Measurements from ENCODE around the gene PELI1.
A peak's percentile ranks its signal among the peaks of the same experiment; 100 is the strongest.

PELI1 gene

GRCh38 chr2:64162516-64162915 is 18.3 kb upstream of the PELI1 start:
- no peak for FAIRE-seq
- no peak for DNase-seq (ENCODE audit: extremely low spot score, insufficient read length, low read depth)

DNA sequence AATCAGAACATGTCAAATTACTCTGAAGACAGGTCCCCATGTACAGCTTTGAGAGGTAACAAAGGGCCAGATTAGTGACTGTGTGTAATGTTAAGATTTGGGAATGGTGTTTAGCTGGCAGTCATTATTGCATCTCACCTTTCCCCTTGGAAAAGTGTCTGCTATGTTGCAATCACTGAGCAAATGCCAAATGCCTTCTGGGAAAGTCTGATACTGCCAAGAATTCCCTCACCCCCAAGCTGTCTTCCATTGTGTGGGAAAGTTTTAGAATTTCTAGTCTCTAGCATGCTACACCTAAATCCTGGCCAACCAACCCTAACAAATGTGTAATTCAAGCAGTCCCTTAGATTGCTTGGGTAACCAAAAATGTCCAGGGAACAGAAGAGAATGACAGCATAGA is 13.6 kb upstream of the PELI1 start:
- FAIRE-seq (peak; percentile 5), DNase-seq (ENCODE audit: extremely low spot score, insufficient read length, low read depth) (no peak)

GRCh38 chr2:64153811-64154210 is 9.6 kb upstream of the PELI1 start:
- FAIRE-seq (no peak), DNase-seq (ENCODE audit: extremely low spot score, insufficient read length, low read depth) (no peak)

GRCh38 chr2:64151476-64151875 is 7.3 kb upstream of the PELI1 start:
- DNase-seq (ENCODE audit: extremely low spot score, insufficient read length, low read depth) = no peak
- FAIRE-seq = no peak

DNA sequence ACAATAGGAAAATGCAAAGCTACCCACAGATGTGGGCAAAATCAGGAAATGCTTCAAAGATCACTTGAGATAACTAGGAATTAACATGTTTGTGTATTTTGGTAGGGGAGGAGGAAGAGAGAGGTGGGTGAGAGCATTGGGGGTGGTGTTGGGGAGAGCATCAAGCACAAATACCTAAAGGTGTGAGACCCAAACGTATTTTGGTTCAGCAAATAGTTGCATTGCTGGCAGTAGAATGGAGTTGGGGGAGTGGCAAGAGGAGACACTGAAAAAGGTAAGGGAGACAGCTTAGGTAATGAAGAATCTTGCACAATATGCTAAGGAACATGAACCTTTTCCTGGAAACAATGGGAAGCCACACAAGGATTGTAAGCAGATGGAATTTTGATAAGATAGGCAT is 1.5 kb upstream of the PELI1 start:
- no peak for DNase-seq (ENCODE audit: extremely low spot score, insufficient read length, low read depth)
- no peak for FAIRE-seq

GRCh38 chr2:64145119-64145518 is 899 bp upstream of the PELI1 start:
- DNase-seq (ENCODE audit: extremely low spot score, insufficient read length, low read depth) (no peak), FAIRE-seq (no peak)

- FAIRE-seq (peak; percentile 73), DNase-seq (ENCODE audit: extremely low spot score, insufficient read length, low read depth) (no peak)
Observed at GRCh38 chr2:64143169-64144056, 807 bp downstream of the PELI1 start.

DNA sequence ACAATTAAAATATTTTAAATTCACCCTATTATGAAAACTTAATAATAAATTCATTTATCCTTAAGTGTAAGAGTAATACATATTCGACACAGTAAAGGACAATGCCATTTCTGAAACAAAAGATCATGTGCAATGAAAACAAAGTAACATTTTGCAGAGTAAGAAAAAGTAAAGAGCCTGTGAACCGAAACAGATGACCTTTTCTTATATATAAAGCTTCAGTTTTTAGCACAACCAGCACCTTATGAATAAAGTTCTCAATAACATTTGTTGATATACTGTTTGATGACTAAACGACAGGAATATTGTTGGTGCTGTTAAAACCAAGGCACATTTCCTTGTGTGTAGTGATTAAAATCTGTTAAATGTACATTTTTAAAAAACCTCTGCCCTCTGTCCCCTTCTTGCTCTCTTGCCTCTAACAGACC is 1.5 kb downstream of the PELI1 start:
- DNase-seq (ENCODE audit: extremely low spot score, insufficient read length, low read depth) (no peak), FAIRE-seq (peak; percentile 15)

DNA sequence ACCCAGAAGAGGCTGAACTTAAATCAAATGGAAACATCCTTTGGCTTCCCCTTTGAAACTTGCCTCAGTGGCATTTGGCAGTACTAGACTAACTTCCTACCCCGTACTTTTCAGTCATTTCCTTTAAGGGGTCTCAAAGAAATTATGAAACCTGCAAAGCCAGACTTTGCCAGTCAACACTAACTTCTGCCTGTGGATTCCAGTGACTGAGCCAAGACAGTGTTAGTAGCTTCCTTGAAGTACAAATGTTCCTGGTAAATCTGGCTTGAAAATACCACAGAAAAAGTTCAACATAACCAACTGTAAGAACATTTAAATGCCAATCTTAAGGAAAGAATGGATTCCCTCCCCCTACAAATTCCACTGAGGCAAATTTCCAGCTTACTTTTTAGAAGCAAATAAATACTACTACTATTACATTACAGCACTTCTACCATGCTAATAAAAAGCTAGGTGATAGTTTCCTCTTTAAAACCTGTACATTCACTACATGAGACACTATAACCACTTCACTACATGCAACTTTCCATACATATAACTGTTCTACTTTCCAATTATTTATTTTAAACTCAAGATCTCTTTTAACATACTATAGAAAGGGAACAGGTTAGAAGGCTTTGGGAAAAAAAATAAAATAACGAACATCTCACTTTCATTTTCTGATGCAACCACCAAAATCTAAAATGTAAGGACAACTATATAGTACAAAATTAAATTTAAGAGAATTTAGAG is 2.4 kb downstream of the PELI1 start:
- no peak for DNase-seq (ENCODE audit: extremely low spot score, insufficient read length, low read depth)

DNA sequence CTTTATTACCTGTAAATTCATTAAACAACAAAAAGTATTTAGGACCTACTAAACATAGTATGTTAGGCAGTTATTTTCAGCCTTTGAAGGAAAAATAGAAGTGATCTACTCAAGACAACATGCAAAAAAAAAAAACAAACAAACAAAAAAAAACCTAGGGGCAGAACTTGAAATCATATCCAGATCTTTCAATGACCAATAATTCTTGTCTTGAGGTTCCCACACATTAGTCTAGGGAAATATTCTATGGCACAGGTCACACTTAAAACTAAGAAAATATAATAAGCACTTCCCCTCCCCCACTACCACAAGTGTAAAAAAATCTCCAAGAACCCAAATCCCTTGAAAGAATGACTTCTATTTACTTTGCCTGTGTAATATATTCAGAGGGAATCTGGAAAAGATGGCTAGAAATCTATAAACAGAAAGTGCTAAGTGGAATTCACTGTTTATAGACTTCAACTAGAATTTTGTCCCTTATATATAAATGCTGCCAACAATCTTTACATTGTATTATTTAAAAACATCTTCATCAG is 3.5 kb downstream of the PELI1 start:
- FAIRE-seq = no peak
- DNase-seq (ENCODE audit: extremely low spot score, insufficient read length, low read depth) = no peak

More for the DNA sequence above, 2.4 kb downstream of the PELI1 start:
- FAIRE-seq = peak; percentile 67

DNA sequence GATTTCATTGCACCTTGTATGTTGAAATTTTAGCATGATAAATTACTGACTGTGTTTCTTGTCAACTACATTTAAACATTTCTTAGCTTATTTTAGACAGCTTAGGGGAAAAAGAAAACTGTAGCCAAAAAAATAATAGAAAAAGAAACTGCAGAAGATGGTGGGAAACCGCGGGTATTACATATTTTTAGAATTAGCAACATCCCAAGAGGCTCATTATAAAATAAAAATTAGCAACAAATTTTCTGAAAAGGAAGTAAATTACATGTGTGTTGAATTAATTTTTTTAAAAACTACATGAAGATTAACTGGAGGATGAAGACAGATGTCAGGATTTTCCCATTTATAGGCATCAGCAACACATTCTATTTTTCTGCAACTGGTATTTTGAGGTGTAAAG is 4.3 kb downstream of the PELI1 start:
- peak; percentile 35 for FAIRE-seq
- no peak for DNase-seq (ENCODE audit: extremely low spot score, insufficient read length, low read depth)

GRCh38 chr2:64137996-64138395 is 6.2 kb downstream of the PELI1 start:
- FAIRE-seq (peak; percentile 47), DNase-seq (ENCODE audit: extremely low spot score, insufficient read length, low read depth) (no peak)

DNA sequence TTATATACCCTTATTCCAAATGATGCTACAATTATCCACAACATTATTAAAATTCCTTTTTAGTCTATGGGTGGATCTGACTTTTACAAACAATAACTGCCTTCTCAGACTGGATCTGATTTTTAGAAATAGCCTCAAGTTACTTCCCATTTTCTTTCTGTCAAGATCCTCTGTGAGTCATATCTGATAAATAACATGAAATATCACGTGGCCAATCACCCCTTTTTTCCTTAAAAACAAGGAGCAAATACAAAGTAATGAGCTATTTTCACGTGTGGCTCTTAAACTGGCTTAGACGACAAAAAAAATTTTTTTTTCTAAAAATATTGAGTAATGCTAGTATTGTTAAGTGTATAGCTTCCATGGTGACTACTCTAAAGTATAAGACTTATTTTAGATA is 6.7 kb downstream of the PELI1 start:
- DNase-seq (ENCODE audit: extremely low spot score, insufficient read length, low read depth) (no peak), FAIRE-seq (no peak)

GRCh38 chr2:64135421-64135820 is 8.8 kb downstream of the PELI1 start:
- FAIRE-seq (no peak), DNase-seq (ENCODE audit: extremely low spot score, insufficient read length, low read depth) (no peak)

GRCh38 chr2:64134813-64135212 is 9.4 kb downstream of the PELI1 start:
- DNase-seq (ENCODE audit: extremely low spot score, insufficient read length, low read depth) (no peak), FAIRE-seq (no peak)

GRCh38 chr2:64133828-64134227 is 10.4 kb downstream of the PELI1 start:
- DNase-seq (ENCODE audit: extremely low spot score, insufficient read length, low read depth) (no peak), FAIRE-seq (peak; percentile 44)

GRCh38 chr2:64133354-64133753 is 10.9 kb downstream of the PELI1 start:
- DNase-seq (ENCODE audit: extremely low spot score, insufficient read length, low read depth) (no peak), FAIRE-seq (no peak)

DNA sequence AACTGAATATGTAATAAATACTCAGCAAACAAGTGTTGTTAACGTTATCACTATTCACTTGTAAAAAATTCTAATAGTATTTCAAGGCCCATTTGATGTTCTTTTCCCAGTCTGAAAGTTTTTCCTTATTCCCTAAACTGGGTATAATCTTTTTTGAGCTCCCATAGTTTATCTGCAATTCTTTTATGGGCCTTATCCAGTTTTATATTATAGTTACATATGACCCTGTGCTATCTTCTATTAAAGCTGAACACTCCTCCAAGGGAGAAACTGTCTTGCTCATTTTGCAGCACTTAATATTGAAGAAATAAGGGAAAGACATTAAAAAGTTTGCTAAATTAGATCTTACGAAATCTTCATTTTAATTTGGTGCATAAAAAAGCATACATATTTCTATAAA is 13.9 kb downstream of the PELI1 start:
- DNase-seq (ENCODE audit: extremely low spot score, insufficient read length, low read depth) (no peak), FAIRE-seq (no peak)

DNA sequence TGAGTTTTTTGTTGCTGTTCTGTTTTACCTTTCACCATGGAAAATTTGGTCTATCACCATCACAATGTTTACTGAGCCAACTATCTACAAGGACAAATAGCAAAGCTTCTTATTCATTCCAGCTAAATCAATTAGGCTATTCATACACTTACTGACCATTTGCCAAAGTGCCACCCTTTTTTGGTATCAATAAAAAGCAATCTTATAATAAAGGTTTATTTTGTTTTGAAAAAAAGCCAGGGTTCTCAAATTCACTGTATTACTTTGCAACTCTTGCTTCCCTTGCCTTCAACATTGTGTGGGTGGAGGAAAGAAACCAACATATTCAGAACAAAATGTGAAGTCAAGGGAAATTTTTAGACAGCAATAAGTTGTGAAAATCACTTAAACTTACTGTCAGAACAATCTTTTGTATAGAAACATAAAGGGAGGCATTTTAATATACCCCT is 15.3 kb downstream of the PELI1 start:
- peak; percentile 79 for FAIRE-seq
- DNase-seq (ENCODE audit: extremely low spot score, insufficient read length, low read depth) = no peak

- FAIRE-seq (no peak), DNase-seq (ENCODE audit: extremely low spot score, insufficient read length, low read depth) (no peak)
Observed at GRCh38 chr2:64128406-64128805, 15.8 kb downstream of the PELI1 start.

- FAIRE-seq (peak; percentile 44), DNase-seq (ENCODE audit: extremely low spot score, insufficient read length, low read depth) (no peak)
Observed at GRCh38 chr2:64127119-64127518, 17.1 kb downstream of the PELI1 start.
